IPS-18a (cell line): ENCODE results near the gene ZNF423.
A peak's percentile ranks its signal among the peaks of the same experiment; 100 is the strongest.

Experiments used
- H3K27ac ChIP-seq: one replicate; pipeline ENCODE4 v1.5.1; 2013; ENCODE audit warnings: low read length
- H3K27me3 ChIP-seq: one replicate; pipeline ENCODE4 v1.6.1; 2013; ENCODE audit warnings: mild to moderate bottlenecking, low read length; ENCODE audit not compliant: control insufficient read depth, insufficient read depth
- H3K36me3 ChIP-seq: one replicate; pipeline ENCODE4 v1.6.1; 2013; ENCODE audit warnings: low read depth, low read length; ENCODE audit not compliant: control insufficient read depth
- H3K4me1 ChIP-seq: one replicate; pipeline ENCODE4 v1.6.1; 2013; ENCODE audit warnings: low read depth, low read length; ENCODE audit not compliant: control insufficient read depth
- H3K4me3 ChIP-seq: one replicate; pipeline ENCODE4 v1.5.1; 2013; ENCODE audit warnings: low read length
- H3K9ac ChIP-seq: one replicate; pipeline ENCODE4 v1.6.1; 2013; ENCODE audit warnings: mild to moderate bottlenecking, low read length, moderate library complexity
- H3K9me3 ChIP-seq: one replicate; pipeline ENCODE4 v1.6.1; 2013; ENCODE audit warnings: low read depth, low read length; ENCODE audit not compliant: control insufficient read depth

Gene ZNF423

DNA sequence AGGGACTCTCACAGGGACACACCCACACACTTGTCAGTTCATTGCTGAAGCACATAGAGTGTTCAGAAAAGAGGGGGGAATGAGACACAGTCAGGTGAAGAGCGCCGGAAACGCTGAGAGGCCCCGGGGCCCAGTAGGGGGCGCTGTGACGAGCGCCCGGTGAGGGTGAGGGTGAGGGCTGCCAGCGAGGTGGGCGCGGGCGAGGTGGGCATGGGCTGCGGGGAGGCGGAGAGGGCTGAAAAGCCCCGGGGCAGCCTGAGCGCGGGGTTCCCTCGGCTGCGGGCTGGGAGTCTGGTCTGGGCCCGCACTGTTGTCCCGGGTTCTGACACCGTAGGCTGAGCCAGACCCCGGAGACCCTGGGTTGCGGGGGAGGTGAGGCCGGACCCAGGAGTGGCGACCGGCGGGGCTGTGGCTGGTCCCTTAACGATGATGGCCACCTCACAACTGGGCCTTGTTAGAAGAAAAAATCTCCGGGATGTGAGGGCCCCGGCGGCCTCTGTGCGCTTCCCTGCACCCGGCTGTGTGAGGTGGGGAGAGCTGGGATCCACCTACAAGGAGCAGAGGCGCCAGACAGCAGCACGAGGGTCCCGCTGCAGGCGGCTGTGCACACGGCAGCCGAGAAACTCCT lies 390.9 kb downstream of the ZNF423 start:
- H3K27ac ChIP-seq, result no peak overlapping the region

GRCh38 chr16:49464093-49464492 lies 391.8 kb downstream of the ZNF423 start:
- Histone ChIP-seq H3K27me3 (peaks cover 22% of the 10 kb centered on the region), H3K9me3 (no peaks in the 10 kb centered on the region), H3K36me3 (no peaks in the 10 kb centered on the region), H3K4me1 (peaks cover 3% of the 10 kb centered on the region), H3K9ac (no peak overlapping the region), H3K27ac (no peak overlapping the region), H3K4me3 (no peak overlapping the region)

More for the DNA sequence above, 390.9 kb downstream of the ZNF423 start:
- H3K27me3 ChIP-seq, result peaks cover 22% of the 10 kb centered on the region
- H3K4me1 ChIP-seq, result peaks cover 3% of the 10 kb centered on the region
- peak overlapping the region; percentile 38 for H3K9ac ChIP-seq
- H3K36me3 ChIP-seq, result no peaks in the 10 kb centered on the region
- H3K9me3 ChIP-seq, result no peaks in the 10 kb centered on the region
- peak overlapping the region; percentile 62 for H3K4me3 ChIP-seq

DNA sequence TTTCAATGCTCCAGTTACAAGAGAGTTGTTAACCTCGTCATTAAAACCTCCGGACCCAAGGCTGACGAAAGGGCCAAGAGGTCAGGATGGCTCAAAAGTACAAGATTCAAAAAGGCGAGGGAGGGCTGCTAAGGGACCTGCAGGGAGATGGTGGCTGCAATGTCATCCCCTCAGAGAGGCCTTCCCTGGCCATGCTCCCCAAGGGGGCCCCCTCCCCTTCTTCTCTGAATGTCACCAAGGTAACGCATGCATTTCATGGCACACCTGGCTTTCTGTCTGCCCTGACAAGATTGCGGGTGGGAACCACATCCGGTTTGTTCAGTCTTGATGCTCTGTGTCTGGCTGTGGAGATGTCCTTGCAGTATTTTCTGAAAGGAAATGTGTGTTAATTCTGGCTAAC lies 392.4 kb downstream of the ZNF423 start:
- H3K27ac ChIP-seq, result no peak overlapping the region
- no peak overlapping the region for H3K4me3 ChIP-seq
- no peak overlapping the region for H3K9ac ChIP-seq
- H3K27me3 ChIP-seq, result peaks cover 22% of the 10 kb centered on the region
- no peaks in the 10 kb centered on the region for H3K36me3 ChIP-seq
- peaks cover 3% of the 10 kb centered on the region for H3K4me1 ChIP-seq
- no peaks in the 10 kb centered on the region for H3K9me3 ChIP-seq

DNA sequence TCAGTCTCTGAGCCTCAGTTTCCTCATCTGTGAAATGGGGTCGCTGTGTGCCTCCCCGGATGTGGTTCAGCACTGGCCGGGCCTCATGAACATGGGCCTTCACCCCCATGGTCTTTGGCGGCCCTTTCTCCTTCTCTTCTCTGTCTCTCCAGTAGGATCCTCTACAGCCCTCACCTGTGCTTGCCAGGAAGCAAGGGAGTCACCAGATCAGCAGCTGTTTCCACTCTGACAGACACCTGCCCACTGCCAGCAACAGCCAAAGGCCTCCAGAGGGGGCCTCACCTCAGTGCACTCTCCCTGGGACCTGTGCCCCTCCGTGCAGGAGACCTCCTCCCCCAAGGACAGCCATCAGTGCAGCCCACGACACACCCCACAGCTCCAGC lies 392.9 kb downstream of the ZNF423 start:
- Histone ChIP-seq H3K9me3 (no peaks in the 10 kb centered on the region), H3K4me1 (peaks cover 3% of the 10 kb centered on the region), H3K4me3 (no peak overlapping the region), H3K27me3 (peaks cover 22% of the 10 kb centered on the region), H3K36me3 (no peaks in the 10 kb centered on the region), H3K27ac (no peak overlapping the region), H3K9ac (no peak overlapping the region)

- Histone ChIP-seq H3K4me1 (peaks cover 3% of the 10 kb centered on the region), H3K27ac (no peak overlapping the region), H3K4me3 (no peak overlapping the region), H3K27me3 (peaks cover 22% of the 10 kb centered on the region), H3K9ac (no peak overlapping the region), H3K9me3 (no peaks in the 10 kb centered on the region), H3K36me3 (no peaks in the 10 kb centered on the region)
Observed at GRCh38 chr16:49462362-49462988, 393.4 kb downstream of the ZNF423 start.

- H3K4me3 ChIP-seq, result no peak overlapping the region
- H3K9ac ChIP-seq, result no peak overlapping the region
Observed at GRCh38 chr16:49461517-49461951, 394.4 kb downstream of the ZNF423 start.

GRCh38 chr16:49460786-49461470 lies 395.0 kb downstream of the ZNF423 start:
- Histone ChIP-seq H3K4me3 (no peak overlapping the region), H3K27me3 (peaks cover 9% of the 10 kb centered on the region), H3K27ac (no peak overlapping the region), H3K36me3 (no peaks in the 10 kb centered on the region), H3K9ac (no peak overlapping the region), H3K4me1 (peaks cover 3% of the 10 kb centered on the region), H3K9me3 (no peaks in the 10 kb centered on the region)

More at GRCh38 chr16:49461517-49461951, 394.4 kb downstream of the ZNF423 start:
- Histone ChIP-seq H3K27ac (no peak overlapping the region), H3K9me3 (no peaks in the 10 kb centered on the region), H3K4me1 (peaks cover 3% of the 10 kb centered on the region), H3K36me3 (no peaks in the 10 kb centered on the region), H3K27me3 (peaks cover 15% of the 10 kb centered on the region)

DNA sequence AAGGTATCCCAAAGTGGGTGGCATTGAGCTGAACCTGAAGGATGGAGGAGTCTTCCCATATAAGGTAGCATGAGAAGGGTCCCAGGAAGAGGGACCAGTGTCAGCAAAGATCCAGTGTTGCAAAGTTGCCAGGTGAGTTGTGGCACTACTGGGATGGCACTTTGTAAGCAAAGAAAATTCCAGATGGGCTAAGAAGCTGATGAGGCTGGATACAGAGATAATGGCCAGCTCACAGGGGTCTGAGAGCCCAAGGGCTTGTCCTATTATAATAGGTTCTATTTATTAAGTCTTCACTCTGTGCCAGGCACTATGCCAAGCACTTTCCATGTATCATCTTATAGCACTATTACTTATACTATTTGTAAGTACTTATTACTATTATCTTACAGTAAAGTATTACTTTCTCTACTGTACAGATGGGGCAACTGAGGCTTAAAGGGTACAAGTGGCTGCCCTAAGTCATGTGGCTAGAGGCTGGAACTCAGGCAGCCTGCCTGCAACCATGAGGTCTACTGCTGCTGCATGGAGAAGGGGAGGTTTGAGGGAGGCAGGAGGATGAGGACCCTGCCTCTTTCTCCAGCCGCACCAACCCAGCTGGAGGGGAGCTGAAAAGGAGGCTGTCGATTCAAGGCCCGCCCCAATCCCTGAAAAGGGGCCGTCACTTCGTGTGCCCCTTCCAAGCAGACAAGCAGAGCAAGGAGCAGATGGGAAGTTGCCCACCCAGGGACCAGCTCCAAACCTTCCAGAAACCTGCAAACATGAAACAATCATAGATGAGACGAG lies 395.8 kb downstream of the ZNF423 start:
- no peak overlapping the region for H3K9ac ChIP-seq
- H3K27ac ChIP-seq, result no peak overlapping the region
- H3K36me3 ChIP-seq, result no peaks in the 10 kb centered on the region
- no peaks in the 10 kb centered on the region for H3K9me3 ChIP-seq
- H3K4me3 ChIP-seq, result no peak overlapping the region
- H3K27me3 ChIP-seq, result peaks cover 1% of the 10 kb centered on the region
- peaks cover 3% of the 10 kb centered on the region for H3K4me1 ChIP-seq

GRCh38 chr16:49458656-49459445 lies 397.1 kb downstream of the ZNF423 start:
- no peak overlapping the region for H3K27ac ChIP-seq
- H3K4me1 ChIP-seq, result peaks cover 3% of the 10 kb centered on the region
- H3K36me3 ChIP-seq, result no peaks in the 10 kb centered on the region
- H3K27me3 ChIP-seq, result no peaks in the 10 kb centered on the region
- H3K9me3 ChIP-seq, result no peaks in the 10 kb centered on the region
- no peak overlapping the region for H3K4me3 ChIP-seq
- no peak overlapping the region for H3K9ac ChIP-seq

- Histone ChIP-seq H3K4me1 (no peaks in the 10 kb centered on the region), H3K27me3 (no peaks in the 10 kb centered on the region), H3K36me3 (no peaks in the 10 kb centered on the region), H3K9ac (no peak overlapping the region), H3K4me3 (no peak overlapping the region), H3K27ac (no peak overlapping the region), H3K9me3 (no peaks in the 10 kb centered on the region)
Observed at GRCh38 chr16:49458243-49458642, 397.7 kb downstream of the ZNF423 start.

- Histone ChIP-seq H3K9ac (no peak overlapping the region), H3K27ac (no peak overlapping the region), H3K9me3 (no peaks in the 10 kb centered on the region), H3K36me3 (no peaks in the 10 kb centered on the region), H3K27me3 (no peaks in the 10 kb centered on the region), H3K4me1 (peaks cover 8% of the 10 kb centered on the region), H3K4me3 (no peak overlapping the region)
Observed at GRCh38 chr16:49457196-49457595, 398.7 kb downstream of the ZNF423 start.
